GM21423 (cell line): Measurements from ENCODE around the gene CYFIP1.

Experiments used
- ATAC-seq: cut with Tn5 transposase; IDR thresholded peaks from one replicate; pipeline ENCODE4 v1.9.1; 2021; ENCODE audit warnings: mild to moderate bottlenecking, moderate library complexity; ENCODE audit not compliant: unreplicated experiment

Gene CYFIP1

GRCh38 chr15:22969489-22969888, 10.7 kb downstream of the CYFIP1 start:
- ATAC-seq = no peak

GRCh38 chr15:22968366-22968765, 11.8 kb downstream of the CYFIP1 start:
- no peak for ATAC-seq

GRCh38 chr15:22967084-22967770, 12.9 kb downstream of the CYFIP1 start:
- ATAC-seq = no peak

GRCh38 chr15:22966321-22967083, 13.7 kb downstream of the CYFIP1 start:
- no peak for ATAC-seq

- no peak for ATAC-seq
Measured at GRCh38 chr15:22963641-22964040, 16.5 kb downstream of the CYFIP1 start.

- ATAC-seq = no peak
Measured at GRCh38 chr15:22962611-22963010, 17.6 kb downstream of the CYFIP1 start.

GRCh38 chr15:22961762-22962161, 18.4 kb downstream of the CYFIP1 start:
- no peak for ATAC-seq

GRCh38 chr15:22960556-22960955, 19.6 kb downstream of the CYFIP1 start:
- no peak for ATAC-seq

- ATAC-seq = no peak
Measured at GRCh38 chr15:22960126-22960525, 20.0 kb downstream of the CYFIP1 start.

GRCh38 chr15:22959321-22960101, 20.7 kb downstream of the CYFIP1 start:
- ATAC-seq = no peak

GRCh38 chr15:22958487-22959280, 21.5 kb downstream of the CYFIP1 start:
- ATAC-seq = peak; percentile 75

- ATAC-seq = no peak
Measured at GRCh38 chr15:22956978-22957260, 23.2 kb downstream of the CYFIP1 start.

- ATAC-seq = no peak
Measured at GRCh38 chr15:22956257-22956977, 23.8 kb downstream of the CYFIP1 start.

- no peak for ATAC-seq
Measured at GRCh38 chr15:22955544-22956119, 24.5 kb downstream of the CYFIP1 start.

- no peak for ATAC-seq
Measured at GRCh38 chr15:22954798-22955543, 25.2 kb downstream of the CYFIP1 start.

- ATAC-seq = no peak
Measured at GRCh38 chr15:22954326-22954725, 25.8 kb downstream of the CYFIP1 start.

GRCh38 chr15:22952796-22953579, 27.2 kb downstream of the CYFIP1 start:
- no peak for ATAC-seq
